ENCODE measurements around the gene UXT.
"Not testable (repeated sequence)": the region's sequence is repeated elsewhere in the genome, so short reads cannot be mapped to it uniquely, and the experiment has no call there.

The UXT gene

GRCh38 chrX:47614618-47615017 lies 44.4 kb downstream of the UXT start:
- no peak for DNase-seq (ENCODE audit: low read depth in 2 of 2)

DNA sequence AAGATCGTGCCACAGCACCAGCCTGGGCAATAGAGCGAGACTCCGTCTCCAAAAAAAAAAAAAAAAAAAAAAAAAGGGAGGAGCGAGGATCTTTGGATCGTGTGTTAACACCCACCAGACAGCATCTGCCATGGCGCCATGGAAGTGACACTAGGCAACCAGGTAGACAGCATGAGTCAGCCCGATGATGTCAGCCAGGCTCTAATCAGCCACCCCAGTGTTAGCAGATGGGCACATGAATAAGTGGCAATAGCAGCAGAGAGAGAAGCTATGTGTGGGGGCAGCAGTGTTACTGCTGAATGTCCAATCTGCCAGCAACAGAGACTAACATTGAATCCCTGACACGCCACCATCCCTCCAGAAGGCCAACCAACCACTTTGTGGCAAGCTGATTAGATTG lies 45.9 kb downstream of the UXT start:
- no peak for DNase-seq (ENCODE audit: low read depth in 2 of 2)

GRCh38 chrX:47612418-47612817 lies 46.6 kb downstream of the UXT start:
- no peak for DNase-seq (ENCODE audit: low read depth in 2 of 2)

- no peak for DNase-seq (ENCODE audit: low read depth in 2 of 2)
These were observed 47.1 kb downstream of the UXT start for GRCh38 chrX:47611926-47612325.

DNA sequence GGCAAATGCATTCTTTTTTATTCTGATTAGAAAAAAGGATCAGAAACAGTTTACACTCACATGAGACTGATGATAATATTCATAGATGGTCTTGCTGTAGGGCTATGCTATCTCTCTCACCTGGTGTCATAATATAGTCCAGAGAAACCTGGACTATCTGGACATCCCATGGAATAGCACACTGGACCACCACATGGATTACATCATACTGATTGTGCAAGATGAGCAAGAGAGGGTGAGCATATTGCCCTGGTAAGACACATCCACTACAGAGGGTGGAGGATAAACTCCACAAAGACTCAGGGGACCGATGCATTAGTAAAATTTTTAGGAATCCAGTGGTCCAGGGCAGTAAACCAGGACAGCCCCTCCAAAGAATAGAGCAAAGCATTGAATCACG lies 47.5 kb downstream of the UXT start:
- DNase-seq (ENCODE audit: low read depth in 2 of 2): no peak

DNA sequence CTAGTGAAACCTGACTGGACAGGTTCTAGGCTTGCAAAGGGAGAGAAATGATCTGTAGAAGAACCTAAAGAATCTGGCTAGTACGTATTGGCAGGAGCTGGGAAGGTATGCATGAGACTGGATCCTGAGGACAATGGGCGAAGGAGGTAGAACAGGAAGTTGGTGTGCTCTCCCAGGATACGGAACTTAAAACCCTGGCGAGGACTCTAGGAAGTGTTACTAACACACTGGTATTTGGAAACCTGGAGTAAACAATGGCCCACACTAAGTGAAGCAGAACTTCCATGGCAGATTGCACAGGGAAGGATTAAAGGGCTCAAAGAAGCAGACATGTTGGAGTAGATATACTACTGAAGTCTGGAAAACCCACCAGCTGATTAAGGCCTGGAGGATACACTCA lies 48.5 kb downstream of the UXT start:
- DNase-seq (ENCODE audit: low read depth in 2 of 2): no peak

GRCh38 chrX:47608130-47608810 lies 50.7 kb downstream of the UXT start:
- no peak for DNase-seq (ENCODE audit: low read depth in 2 of 2)

- DNase-seq (ENCODE audit: low read depth in 2 of 2): no peak
These were observed 51.9 kb downstream of the UXT start for GRCh38 chrX:47607091-47607490.

DNA sequence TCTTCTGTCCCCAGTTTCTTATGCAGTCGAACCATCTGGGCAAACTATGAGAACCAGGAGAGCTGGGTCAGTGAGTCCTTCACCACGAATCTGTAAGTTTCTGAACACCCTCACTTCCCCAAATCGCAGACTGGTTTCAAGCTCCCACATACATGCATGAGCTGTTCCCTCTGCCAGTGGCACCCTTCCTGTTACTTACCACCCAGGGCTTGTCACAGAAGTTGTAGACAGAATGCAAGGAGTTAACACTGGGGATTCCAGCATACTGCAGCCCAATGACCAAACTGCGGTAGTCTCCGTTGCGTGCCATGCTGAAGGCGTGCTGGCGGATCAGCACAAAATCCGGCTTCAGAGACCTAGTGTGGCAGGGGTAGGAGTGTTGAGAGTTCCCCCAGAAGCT lies 54.0 kb downstream of the UXT start:
- DNase-seq (ENCODE audit: low read depth in 2 of 2): no peak

DNA sequence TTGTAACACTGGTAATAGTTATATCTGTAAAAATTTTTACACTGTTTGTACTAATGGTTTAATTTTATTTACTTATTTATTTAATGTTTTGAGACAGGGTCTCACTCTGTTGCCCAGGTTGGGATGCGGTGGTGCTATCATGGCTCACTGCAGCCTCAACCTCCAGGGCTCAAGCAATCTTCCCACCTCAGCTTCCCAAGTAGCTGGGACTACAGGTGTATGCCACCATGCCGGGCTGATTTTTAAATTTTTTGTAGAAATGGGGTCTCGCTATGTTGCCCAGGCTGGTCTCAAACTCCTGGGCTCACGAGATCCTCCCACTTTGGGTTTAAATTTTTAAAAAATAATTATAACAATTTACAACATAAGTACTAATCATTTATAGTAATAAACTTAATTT lies 55.9 kb downstream of the UXT start:
- DNase-seq (ENCODE audit: low read depth in 2 of 2): not testable (repeated sequence)
